Measurements from ENCODE around the gene RPS6KA2.
"Not testable (repeated sequence)": the region's sequence is repeated elsewhere in the genome, so short reads cannot be mapped to it uniquely, and the experiment has no call there.

RPS6KA2 gene

GRCh38 chr6:166595949-166596348 is 31.1 kb downstream of the RPS6KA2 start:
- no peak for DNase-seq (ENCODE audit: extremely low read depth in 1 of 2, low read depth in 1 of 2)

DNA sequence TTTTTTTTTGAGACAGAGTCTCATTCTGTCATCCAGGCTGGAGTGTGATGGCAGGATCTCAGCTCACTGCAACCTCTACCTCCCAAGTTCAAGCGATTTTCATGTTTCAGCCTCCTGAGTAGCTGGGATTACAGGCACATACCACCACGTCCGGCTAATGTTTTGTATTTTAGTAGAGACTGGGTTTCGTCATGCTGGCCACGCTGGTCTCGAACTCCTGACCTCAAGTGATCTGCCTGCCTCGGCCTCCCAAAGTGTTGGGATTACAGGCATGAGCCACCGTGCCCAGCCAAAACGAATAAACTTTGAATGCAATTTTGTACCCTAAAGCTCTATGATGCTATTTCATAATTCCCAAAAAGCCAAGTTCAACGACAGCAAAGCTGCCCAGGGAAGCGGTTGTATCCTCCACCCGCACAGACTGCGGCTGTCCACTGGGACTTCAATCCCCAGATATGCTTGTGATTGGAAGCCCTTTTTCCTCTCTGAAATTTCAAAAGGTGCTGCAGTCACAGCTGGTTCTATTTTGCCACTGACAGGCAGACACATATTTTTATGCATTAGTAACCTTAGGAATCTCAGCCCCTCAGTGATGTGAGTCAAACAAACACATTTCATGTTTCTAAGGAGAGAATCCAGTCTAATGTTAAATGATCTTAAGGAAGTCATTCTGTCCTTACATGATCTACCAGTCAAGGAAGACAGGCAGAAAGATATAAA is 31.8 kb downstream of the RPS6KA2 start:
- DNase-seq (ENCODE audit: extremely low read depth in 1 of 2, low read depth in 1 of 2): no peak

GRCh38 chr6:166592821-166593220 is 34.2 kb downstream of the RPS6KA2 start:
- DNase-seq (ENCODE audit: extremely low read depth in 1 of 2, low read depth in 1 of 2): no peak

GRCh38 chr6:166591961-166592520 is 35.0 kb downstream of the RPS6KA2 start:
- no peak for DNase-seq (ENCODE audit: extremely low read depth in 1 of 2, low read depth in 1 of 2)

- no peak for DNase-seq (ENCODE audit: extremely low read depth in 1 of 2, low read depth in 1 of 2)
These were observed 36.0 kb downstream of the RPS6KA2 start for GRCh38 chr6:166591026-166591425.

- no peak for DNase-seq (ENCODE audit: extremely low read depth in 1 of 2, low read depth in 1 of 2)
These were observed 37.1 kb downstream of the RPS6KA2 start for GRCh38 chr6:166589786-166590574.

- no peak for DNase-seq (ENCODE audit: extremely low read depth in 1 of 2, low read depth in 1 of 2)
These were observed 37.7 kb downstream of the RPS6KA2 start for GRCh38 chr6:166589337-166589731.

- DNase-seq (ENCODE audit: extremely low read depth in 1 of 2, low read depth in 1 of 2): no peak
These were observed 38.2 kb downstream of the RPS6KA2 start for GRCh38 chr6:166588691-166589336.

- no peak for DNase-seq (ENCODE audit: extremely low read depth in 1 of 2, low read depth in 1 of 2)
These were observed 39.2 kb downstream of the RPS6KA2 start for GRCh38 chr6:166587631-166588413.

- no peak for DNase-seq (ENCODE audit: extremely low read depth in 1 of 2, low read depth in 1 of 2)
These were observed 40.5 kb downstream of the RPS6KA2 start, which contains the start of gene RAMACL for GRCh38 chr6:166586424-166587156. Gene RAMACL (minus strand): TSS chr6:166586678. CDS start chr6:166586477, 201 bp downstream.

- DNase-seq (ENCODE audit: extremely low read depth in 1 of 2, low read depth in 1 of 2): no peak
These were observed 42.1 kb downstream of the RPS6KA2 start for GRCh38 chr6:166584853-166585429.

- no peak for DNase-seq (ENCODE audit: extremely low read depth in 1 of 2, low read depth in 1 of 2)
These were observed 42.9 kb downstream of the RPS6KA2 start for GRCh38 chr6:166584155-166584554.

DNA sequence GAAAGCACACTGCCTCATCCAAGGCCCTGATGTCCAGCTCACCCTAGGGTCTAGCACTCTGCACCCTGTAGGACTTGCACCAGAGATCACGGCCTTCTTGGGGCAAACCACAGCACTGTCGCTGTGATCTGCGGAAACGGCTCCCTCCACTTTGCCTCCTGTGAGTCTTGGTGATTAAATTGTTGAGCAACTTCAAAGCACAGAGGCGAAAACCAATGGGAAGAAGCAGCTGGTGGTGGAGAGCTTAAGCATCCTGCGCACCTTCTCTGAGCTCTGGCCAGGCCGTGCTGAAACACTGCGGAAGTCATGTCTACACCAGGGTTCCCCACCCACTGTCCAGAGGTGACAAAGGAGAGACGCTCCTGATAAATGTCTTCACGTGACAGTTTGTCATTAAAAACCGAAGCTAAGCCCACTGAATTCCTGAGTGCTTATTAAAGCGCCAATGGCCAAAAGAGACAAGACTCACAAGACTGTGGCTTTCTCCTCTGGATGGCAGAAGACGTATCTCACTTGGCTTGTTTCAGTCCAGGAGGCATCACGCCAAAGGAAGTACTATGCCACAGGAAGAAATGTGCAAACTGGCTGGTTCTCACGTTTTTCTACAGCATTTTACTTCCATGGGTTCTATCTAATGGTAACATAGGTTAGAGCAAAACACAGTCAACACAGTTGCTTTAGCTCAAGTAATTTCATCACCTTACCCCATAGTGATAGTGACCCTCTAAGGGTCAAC is 43.7 kb downstream of the RPS6KA2 start:
- DNase-seq (ENCODE audit: extremely low read depth in 1 of 2, low read depth in 1 of 2): no peak

DNA sequence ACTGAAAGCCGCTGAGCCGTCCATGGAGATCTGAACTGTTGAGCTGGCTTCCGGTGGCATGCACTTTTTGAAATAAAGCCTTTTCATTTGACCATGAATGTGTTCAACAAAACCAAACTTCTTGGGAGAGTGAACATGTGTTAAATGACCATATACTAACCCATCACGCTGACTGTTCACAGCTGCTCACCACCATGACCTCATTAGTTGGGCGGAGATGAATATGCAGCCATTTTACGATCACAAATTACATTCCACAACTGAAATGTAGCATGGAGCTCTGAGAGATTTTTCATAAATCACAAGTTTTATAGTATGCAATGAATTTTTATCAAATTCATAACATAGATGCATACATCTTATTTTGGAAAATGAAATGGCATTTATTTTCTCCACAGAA is 44.8 kb downstream of the RPS6KA2 start:
- no peak for DNase-seq (ENCODE audit: extremely low read depth in 1 of 2, low read depth in 1 of 2)

- not testable (repeated sequence) for DNase-seq (ENCODE audit: extremely low read depth in 1 of 2, low read depth in 1 of 2)
These were observed 45.2 kb downstream of the RPS6KA2 start for GRCh38 chr6:166581801-166582200.

DNA sequence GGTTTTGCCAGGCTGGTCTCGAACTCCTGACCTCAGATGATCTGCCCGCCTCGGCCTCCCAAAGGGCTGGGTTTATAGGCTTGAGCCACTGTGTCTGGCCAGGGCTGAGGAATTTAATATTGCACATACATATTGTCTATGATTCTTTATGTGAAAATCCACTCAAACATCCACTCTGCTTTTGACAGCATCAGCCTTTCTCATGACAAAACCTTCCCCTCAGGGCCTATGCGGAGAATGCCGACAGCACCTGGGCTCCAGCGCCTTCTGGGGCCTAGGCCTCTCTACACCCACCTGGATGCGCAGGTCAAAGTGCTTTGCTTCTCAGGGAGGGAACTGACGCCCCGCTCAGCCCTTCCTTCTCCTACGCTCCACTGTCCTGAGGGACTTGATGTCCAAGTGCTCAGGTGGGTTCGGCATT is 46.0 kb downstream of the RPS6KA2 start:
- no peak for DNase-seq (ENCODE audit: extremely low read depth in 1 of 2, low read depth in 1 of 2)

GRCh38 chr6:166580076-166581050 is 46.7 kb downstream of the RPS6KA2 start:
- no peak for DNase-seq (ENCODE audit: extremely low read depth in 1 of 2, low read depth in 1 of 2)

All from activated CD8-positive, alpha-beta memory T cell treated with anti-CD3 and anti-CD28 coated beads for 1 hour (primary cell).